HG03442 (cell line): ENCODE measurements around the gene ADAM8.
"Not testable (repeated sequence)": the region's sequence is repeated elsewhere in the genome, so short reads cannot be mapped to it uniquely, and the experiment has no call there.

ENCODE experiments used
- ATAC-seq: cut with Tn5 transposase; IDR thresholded peaks from one replicate; pipeline ENCODE4 v1.9.1; 2021; ENCODE audit warnings: mild to moderate bottlenecking, moderate library complexity; ENCODE audit not compliant: unreplicated experiment

ADAM8 gene

GRCh38 chr10:133234796-133235195 lies 41.9 kb downstream of the ADAM8 start:
- not testable (repeated sequence) for ATAC-seq

- no peak for ATAC-seq
These were observed 44.6 kb downstream of the ADAM8 start for GRCh38 chr10:133231946-133232574.

- no peak for ATAC-seq
These were observed 45.3 kb downstream of the ADAM8 start for GRCh38 chr10:133231244-133231945.

GRCh38 chr10:133230387-133231195 lies 46.1 kb downstream of the ADAM8 start:
- ATAC-seq, result no peak

GRCh38 chr10:133230044-133230361 lies 46.7 kb downstream of the ADAM8 start, which contains the start of gene UTF1:
Gene UTF1 (plus strand): TSS chr10:133230217. CDS start chr10:133230289, 72 bp downstream.
- ATAC-seq, result no peak

GRCh38 chr10:133229265-133230043 lies 47.2 kb downstream of the ADAM8 start:
- no peak for ATAC-seq

- no peak for ATAC-seq
These were observed 49.4 kb downstream of the ADAM8 start for GRCh38 chr10:133227256-133227655.

- ATAC-seq, result no peak
These were observed 50.3 kb downstream of the ADAM8 start for GRCh38 chr10:133226251-133226808.

- ATAC-seq, result no peak
These were observed 50.9 kb downstream of the ADAM8 start for GRCh38 chr10:133225707-133226191.

GRCh38 chr10:133224756-133225372 lies 51.8 kb downstream of the ADAM8 start:
- ATAC-seq, result no peak

- ATAC-seq, result no peak
These were observed 52.6 kb downstream of the ADAM8 start for GRCh38 chr10:133224076-133224475.

GRCh38 chr10:133221756-133222155 lies 54.9 kb downstream of the ADAM8 start:
- not testable (repeated sequence) for ATAC-seq

- no peak for ATAC-seq
These were observed 55.3 kb downstream of the ADAM8 start for GRCh38 chr10:133221331-133221730.

- no peak for ATAC-seq
These were observed 56.9 kb downstream of the ADAM8 start for GRCh38 chr10:133219782-133220181.

GRCh38 chr10:133218891-133219290 lies 57.8 kb downstream of the ADAM8 start:
- ATAC-seq, result no peak

- no peak for ATAC-seq
These were observed 58.7 kb downstream of the ADAM8 start for GRCh38 chr10:133217800-133218589.

- ATAC-seq, result no peak
These were observed 59.9 kb downstream of the ADAM8 start for GRCh38 chr10:133216776-133217175.

- ATAC-seq, result no peak
These were observed 61.1 kb downstream of the ADAM8 start for GRCh38 chr10:133215586-133215985.
